HG03066 (cell line): ENCODE results near the gene MAP2K7.

Experiments
- ATAC-seq: cut with Tn5 transposase; IDR thresholded peaks from one replicate; pipeline ENCODE4 v1.9.1; 2021; ENCODE audit warnings: low read depth; ENCODE audit not compliant: unreplicated experiment

The MAP2K7 gene

DNA sequence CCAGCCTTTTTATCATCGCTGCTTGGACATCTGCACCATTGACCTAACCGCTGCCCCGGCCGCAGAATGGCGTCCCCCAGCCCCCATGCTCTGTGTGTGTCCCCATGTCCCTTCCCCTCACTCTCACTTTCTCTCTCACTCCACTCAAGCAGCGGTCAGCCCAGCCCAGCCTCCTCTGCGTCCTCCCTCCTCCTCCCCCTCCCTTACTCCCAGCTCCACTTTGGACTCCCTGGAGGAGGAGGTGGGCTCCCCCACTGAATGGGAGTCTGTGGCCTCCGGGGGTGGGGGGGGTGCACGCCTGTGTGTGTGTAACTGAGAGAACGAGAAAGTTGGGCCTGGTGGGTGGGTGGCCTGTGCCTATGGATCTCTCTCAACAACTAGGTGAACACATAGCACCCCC lies 2.2 kb downstream of the MAP2K7 start:
- no peak for ATAC-seq

DNA sequence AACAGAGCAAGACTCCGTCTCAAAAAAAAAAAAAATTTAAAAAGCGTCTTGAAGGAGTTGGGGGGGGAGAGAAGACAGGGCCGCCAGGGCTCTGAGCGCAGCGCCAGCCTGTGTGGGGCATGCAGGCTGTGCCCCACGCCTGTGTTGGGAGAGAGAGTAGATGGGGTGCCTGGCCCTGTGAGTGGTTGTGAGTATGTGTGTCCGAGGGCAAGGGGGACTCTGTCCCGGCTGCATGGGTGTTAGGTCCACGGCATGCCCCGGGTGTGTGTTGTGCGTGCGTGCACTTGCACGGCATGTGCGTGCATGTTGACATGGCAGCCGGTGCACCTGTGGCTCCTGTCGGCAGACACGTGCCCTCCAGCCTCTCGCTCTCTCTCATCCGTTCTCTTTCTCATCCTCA lies 3.4 kb downstream of the MAP2K7 start:
- ATAC-seq: no peak

DNA sequence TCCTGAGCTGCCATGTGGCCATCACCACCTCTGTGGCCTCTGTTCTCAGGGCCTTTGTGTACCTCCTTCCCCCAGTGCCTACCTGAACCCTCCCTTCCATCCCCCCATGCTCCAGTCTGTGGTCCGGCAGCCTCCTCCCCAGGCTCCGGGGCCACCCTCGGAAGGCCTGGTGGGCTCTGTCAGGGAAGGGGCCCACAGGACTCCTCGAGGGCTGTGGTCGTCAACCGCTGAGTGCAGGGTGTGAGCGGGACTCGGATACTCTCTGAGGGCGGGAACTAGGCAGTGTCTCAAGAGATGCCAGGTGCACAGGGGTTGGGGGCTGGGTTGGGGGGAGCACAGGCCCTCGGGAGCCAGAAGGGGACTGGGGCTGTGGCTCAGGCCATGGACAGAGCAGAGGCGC lies 3.9 kb downstream of the MAP2K7 start:
- ATAC-seq: no peak

DNA sequence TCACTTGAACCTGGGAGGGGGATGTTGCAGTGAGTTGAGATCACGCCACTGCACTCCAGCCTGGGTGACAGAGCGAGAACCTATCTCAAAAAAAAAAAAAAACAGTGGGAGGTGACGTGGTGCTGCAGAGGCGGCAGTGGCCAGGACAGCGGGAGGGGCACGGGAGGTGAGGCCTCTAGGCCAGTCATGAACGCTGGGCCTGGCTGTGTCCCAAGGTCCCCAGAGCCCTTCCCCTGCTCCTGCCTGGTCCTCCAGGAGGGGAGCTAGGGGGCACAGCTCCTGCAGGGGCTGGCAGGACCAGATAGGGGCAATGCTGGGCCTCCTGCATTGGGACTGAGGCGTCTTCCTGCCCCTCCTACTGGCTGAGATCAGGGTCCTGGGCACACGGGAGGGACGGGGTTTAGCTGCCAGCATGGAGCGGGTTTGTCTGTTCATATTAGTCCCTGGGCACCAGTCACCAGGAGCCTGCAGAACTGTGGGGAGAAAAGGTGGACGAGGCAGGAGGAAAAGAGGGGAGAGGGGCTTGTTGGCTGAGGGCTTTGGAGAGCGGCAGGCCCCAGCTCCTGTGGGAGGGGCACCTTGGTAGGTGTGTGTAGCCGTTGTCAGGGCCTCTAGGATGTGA lies 4.5 kb downstream of the MAP2K7 start:
- ATAC-seq: no peak

DNA sequence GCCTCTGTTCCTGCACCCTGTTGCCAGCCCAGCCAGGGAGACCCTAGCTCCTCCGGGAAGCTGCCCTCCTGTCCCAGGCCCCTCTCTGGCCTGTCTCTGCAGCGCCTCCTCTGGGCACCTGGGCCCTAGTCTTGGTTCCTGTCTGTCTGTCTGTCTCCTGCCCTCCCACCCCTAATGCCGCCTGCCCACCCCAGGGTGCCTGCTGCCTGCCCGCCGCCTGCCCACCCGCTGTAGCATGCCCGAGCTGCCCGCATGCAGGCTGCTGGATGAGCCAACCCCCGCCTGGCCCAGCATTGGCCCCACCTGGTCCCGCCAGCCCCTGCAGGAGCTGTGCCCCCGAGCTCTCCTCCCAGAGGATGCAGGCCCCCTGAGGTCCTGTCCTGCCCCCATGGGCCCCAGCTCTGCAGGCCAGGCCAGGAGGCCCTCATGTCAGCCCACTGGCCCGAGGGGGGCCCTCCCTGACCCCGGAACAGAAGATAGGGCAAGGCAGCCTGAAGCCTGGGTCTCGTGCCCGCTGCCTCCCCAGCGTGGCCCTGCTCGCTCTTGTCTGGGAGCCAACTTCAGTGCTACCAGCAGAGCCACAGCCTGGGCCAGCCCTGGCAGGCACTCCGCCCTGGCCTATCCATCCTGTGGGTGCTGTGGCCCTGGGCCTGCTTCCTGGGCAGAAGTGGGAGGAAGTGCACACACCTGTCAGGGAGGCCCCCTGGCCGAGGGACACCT lies 5.2 kb downstream of the MAP2K7 start:
- no peak for ATAC-seq

DNA sequence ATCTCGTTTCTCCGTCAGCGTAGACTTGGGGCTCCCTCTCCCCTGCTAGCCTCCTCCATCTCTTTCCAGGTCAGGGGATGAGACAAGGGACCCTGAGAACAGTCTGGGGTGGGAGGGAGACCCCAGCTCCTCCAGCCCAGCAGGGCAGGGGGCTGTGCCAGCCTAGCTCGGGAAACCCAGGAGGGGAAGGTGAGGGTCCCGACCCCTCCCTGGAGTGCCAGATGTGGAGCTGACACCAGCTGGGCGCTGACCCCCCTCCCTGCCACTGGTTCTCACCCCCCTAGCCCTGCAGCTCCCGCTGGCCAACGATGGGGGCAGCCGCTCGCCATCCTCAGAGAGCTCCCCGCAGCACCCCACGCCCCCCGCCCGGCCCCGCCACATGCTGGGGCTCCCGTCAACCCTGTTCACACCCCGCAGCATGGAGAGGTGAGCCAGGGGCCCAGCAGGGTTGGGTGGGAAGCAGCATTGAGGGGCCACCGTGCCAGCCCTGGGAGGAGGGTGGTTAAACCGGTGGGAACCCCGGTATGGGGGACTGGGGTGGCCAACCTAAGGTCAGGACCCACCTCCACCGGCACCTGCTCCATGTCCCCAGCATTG lies 5.9 kb downstream of the MAP2K7 start:
- no peak for ATAC-seq

DNA sequence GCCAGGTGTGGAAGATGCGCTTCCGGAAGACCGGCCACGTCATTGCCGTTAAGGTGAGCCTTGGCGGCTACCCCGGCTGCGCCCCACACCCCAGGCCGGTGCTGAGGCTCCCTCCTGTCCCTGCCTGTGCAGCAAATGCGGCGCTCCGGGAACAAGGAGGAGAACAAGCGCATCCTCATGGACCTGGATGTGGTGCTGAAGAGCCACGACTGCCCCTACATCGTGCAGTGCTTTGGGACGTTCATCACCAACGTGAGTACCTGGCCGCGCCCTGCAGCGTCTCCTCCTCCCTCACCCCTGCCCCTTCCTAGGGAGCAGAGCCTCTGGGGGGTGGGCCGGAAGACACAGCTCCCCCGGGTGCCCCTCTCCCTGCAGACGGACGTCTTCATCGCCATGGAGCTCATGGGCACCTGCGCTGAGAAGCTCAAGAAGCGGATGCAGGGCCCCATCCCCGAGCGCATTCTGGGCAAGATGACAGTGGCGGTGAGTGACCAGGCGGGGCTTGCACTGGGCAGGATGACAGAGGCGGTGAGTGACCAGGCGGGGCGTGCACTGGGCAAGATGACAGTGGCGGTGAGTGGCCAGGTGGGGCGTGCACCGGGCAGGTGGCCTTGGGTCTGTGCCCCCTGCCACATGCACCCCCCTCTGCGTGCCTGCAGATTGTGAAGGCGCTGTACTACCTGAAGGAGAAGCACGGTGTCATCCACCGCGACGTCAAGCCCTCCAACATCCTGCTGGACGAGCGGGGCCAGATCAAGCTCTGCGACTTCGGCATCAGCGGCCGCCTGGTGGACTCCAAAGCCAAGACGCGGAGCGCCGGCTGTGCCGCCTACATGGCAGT lies 6.9 kb downstream of the MAP2K7 start:
- no peak for ATAC-seq

DNA sequence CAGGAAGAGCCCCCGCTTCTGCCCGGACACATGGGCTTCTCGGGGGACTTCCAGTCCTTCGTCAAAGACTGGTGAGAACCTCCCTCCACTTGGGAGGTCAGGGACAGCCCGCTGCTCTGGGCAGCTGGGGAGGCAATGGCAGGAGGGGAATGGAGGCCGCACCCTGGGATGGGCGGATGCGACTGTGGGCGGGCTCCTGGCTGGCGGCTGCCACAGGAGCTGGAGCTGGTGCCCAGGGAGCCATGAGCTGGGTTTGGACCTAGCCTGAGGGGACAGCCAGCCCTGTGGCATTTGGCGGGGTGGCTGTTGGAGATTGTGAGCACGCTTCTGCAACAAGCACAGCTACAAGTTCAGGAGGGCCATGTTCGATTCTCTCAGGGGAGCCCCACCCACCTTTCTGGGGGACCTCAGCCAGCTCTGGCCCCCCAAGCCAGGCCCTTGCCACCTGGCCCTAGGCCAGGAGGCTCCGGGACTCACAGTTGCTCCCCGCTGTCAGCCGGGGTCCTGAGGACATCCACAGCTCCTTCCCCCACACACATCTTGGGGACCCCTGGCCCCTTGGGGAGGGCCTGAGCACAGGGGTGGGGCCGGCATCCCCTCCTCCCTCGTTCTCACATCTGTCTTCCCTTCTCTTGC lies 7.9 kb downstream of the MAP2K7 start:
- ATAC-seq: no peak

DNA sequence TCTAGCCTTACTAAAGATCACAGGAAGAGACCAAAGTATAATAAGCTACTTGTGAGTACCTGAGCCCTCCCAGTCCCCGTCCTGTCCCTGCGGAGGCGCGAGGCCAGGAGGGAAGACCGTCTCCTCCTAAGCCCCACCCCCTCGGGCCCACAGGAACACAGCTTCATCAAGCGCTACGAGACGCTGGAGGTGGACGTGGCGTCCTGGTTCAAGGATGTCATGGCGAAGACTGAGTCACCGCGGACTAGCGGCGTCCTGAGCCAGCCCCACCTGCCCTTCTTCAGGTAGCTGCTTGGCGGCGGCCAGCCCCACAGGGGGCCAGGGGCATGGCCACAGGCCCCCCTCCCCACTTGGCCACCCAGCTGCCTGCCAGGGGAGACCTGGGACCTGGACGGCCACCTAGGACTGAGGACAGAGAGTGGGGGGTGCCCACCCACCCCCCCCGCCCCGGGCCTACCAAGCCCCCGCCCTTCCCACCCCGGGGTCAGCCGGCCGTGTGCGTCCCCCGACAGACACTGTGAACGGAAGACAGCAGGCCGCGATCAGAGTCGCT lies 8.5 kb downstream of the MAP2K7 start:
- ATAC-seq: no peak

DNA sequence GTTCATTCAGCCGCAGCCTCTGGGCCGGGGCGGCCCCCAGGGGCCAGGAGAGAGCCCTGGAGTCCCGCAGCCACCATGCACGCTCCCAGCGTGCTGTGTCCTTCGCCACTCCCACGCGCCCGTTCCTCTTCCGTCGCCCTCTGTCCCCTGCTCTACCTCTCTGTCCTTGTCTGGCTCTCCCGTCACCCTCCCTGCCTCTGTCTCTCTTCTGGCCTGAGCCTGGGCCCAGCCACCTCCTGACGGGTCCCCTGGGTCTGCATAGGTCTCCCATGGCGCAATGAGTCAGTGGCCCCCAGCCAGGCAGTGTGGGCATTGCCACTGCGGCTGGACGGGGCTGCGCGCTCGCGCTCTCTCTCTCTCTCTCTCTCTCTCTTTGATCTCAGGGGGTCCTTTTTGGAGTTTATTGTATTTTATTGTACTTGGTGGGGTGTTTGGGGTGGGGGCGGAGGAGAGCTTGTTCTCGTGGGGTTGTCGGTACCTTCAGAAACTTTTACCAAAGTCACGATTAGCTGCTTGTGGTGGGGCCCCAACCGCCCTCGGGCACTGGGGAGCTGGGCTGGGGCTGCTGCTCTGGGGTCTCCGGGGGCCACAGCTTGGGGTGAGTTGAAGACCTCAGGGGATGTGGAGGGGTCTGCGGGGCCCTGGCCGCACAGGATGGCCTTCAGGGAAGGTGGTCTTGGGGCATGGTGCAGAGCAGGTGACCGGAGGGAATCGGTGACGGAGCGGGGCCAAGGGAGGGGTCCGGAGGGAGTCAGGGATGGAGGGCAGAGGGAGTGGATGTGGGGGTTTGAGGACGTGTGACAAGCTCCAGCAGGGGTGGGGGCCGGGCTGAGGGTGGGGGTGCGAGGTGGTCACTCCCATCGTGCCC lies 9.3 kb downstream of the MAP2K7 start:
- ATAC-seq: no peak

DNA sequence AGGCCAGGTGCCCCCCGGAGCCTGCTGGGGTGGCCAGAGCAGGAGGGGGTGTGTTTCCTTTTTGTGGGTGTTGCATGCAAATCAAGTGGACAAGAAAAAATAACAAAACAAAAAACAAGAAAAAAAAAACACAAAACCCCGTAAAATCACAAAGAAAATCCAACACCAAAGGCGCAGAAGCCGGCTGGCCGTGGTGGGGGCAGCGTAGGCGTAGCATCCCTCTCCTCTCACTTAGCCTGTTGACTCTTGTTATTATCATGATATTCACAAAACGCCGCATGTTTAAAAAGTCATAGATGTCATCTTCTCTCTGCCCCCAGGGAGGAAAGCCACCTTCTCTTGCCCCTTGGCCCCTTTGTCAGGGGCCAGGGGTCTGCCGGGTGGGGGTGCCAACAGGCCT lies 10.0 kb downstream of the MAP2K7 start:
- no peak for ATAC-seq

DNA sequence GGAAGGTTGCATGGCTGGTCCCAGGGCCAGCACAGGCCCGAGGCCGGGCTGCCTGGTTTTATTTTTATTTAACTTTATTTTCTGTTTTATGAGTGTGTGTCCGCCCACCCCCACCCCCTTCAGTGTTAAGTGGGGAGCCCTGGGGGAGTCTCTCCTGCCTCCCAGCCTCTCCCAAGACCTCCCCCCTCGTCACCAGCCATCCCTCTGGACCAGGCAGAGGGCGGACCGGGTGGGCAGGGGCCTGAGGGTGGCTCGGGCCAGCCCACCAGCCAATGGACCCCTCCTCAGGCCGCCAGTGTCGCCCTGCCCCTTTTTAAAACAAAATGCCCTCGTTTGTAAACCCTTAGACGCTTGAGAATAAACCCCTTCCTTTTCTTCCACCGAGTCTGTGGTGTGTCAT lies 10.4 kb downstream of the MAP2K7 start:
- ATAC-seq: no peak

DNA sequence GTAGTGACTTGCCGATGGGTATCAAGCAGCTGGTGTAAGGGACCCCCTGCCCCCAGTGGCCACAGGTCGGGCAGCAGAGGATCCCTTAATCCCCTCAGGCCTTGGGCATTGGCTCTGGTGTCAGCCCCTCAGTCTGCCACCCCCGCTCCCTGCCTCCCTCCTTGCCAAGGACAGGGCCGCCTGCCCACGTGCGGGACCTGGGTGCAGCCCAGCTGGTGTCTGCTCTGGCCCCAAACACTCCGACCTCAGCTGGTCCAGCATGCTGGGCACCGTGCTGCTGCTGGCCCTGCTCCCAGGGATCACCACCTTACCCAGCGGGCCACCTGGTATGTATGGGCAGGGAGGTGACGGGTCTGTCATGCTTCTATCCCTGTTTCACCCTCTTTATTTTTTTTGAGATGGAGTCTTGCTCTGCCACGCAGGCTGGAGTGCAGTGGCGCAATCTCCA lies 10.9 kb downstream of the MAP2K7 start, which contains the start of gene TGFBR3L:
TGFBR3L (plus strand) TSS at position 233 of the 448 bp plus-strand sequence.
- no peak for ATAC-seq

DNA sequence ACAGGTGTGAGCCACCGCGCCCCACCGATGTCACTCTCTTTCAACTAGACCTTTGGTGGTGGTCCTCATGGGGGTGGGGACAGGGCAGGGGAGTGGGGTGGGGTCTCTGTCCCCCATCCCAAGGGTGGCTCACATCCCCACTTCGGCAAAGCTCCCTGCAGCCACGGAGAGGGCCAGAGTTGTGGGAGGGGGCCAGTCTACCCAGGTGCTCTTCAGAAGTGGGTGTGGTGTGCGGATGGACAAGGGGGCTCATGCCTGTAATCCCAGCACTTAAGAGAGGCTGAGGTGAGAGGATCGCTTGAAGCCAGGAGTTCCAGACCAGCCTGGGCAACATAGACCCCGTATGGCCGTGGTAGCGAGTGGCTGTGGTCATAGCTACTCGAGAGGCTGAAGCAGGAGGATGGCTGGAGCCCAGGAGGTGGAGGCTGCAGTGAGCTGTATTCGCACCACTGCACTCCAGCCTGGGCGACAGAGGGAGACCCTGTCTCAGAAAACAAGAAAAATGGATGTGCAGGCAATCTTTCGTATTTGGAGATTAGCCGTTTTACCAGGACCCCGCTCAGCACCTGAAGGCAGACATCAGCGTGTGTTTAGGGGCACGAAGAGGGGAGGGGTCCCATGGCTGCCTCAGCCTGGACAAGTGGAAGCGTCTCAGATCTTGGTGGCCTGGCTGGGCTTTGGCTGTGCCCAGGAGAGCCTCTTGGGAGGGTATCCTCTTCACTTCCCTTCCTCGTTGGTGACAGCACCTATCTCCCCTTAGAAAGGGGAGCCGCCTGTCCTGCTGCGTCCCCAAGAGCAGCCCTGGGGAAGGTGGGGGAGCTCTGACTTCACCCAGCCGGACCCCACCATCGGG lies 11.8 kb downstream of the MAP2K7 start:
- no peak for ATAC-seq

DNA sequence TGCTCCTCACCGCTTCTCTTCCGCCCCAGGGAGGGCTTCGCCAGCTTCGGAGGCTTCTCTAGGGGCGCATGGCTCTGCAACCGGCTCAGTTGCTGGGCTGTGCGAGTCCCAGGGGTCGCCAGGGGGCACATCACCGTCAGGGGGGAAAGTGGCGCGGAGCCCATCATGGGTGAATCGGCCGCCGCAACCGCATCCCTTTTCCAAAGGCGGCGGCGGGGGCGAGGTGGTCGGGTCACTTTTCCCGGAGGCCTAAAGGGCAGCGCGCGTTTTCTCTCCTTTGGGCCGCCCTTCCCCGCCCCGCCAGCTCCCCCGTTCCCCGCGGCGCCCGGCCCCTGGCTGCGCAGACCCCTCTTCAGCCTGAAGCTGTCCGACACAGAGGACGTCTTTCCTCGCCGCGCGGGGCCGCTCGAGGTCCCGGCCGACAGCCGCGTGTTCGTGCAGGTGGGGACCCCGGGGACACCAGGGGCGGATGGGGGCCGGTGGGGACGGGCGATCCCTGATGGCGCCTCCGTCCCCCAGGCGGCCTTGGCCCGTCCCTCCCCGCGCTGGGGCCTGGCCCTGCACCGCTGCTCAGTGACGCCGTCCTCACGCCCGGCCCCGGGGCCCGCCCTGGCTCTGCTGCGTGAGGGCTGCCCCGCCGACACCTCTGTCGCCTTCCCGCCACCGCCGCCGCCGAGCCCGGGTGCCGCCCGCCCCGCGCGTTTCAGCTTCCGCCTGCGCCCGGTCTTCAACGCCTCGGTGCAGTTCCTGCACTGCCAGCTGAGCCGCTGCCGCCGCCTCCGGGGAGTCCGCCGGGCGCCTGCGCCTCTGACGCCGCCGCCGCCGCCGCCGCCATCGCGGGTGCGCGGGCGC lies 12.7 kb downstream of the MAP2K7 start:
- no peak for ATAC-seq

DNA sequence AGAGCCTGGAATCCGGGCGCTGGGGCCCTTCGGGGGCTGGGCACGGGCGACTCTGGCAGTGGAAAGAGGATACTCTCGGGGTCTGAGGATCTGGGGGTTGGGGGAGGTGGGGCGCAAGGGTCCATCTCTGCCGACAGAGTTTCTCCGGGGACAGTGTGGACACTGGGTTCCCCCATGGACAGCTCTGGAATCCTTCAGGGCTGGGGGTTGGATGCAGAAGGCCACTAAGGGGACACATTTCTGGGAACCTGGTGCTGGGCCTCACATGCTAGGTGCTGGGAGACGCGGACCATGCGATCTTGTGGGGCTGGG lies 13.2 kb downstream of the MAP2K7 start:
- no peak for ATAC-seq

DNA sequence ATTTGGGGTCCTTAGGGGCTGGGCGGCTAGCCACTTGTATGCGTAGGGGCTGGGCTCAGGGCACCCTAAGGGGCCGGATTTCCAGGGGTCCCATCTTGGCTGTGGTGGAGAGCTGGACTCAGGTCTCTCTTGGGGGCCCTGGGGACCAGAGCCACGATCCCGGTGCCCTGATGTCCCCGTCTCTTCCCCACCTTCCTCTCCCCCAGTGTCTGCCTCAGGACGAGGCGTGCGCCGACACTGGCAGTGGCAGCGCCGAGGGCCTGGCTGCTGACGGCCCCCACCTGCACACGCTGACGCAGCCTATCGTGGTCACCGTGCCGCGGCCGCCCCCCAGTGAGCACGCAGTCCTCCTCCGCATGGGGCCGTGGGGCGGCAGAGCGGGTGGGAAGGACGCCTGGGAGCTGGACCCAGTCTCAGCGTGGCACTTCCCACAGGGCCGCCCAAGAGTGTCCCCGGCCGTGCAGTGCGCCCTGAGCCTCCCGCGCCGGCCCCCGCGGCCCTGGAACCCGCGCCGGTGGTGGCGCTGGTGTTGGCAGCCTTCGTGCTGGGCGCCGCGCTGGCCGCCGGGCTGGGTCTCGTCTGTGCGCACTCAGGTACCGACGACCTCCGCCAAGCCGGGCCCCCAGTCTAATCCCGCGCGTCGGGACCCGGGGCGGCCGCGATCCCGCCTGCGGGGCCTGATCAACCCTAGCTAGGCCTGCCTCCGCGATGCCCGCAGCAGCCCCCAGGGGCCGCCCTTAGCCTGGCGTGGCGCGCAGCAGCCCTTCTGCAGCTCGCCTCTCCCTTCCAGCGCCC lies 13.8 kb downstream of the MAP2K7 start:
- no peak for ATAC-seq
